HG02885 (cell line): ENCODE results near the gene LYSMD3.

ENCODE experiments used
- ATAC-seq: cut with Tn5 transposase; IDR thresholded peaks from one replicate; pipeline ENCODE4 v1.9.1; 2021; ENCODE audit warnings: mild to moderate bottlenecking; ENCODE audit not compliant: unreplicated experiment, poor library complexity

Gene LYSMD3

GRCh38 chr5:90549223-90549622, 19.8 kb upstream of the LYSMD3 start:
- no peak for ATAC-seq

DNA sequence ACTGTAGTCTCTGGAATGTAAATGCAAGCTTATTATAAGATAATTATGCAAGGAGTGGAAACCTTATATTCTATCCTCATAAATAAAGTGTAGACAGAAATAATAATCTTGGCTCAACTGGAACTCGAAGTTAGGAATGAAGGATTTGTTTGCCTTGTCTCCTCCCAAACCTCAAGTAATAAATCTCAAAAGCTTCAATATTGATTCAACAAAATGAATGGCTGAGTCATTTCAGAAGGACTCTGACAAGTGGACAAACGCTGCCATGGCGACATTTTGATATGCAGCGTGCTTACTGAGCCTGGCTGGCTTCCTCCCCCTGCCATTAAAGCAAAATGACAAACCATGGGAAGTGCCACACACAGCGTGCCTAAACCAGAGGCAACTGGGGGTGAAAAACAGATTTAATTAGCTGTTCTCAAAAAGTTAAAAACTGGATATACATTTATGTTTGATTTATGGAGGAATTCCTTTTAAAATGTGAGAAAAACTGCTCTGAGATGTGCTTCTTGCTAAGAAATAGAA, 18.7 kb upstream of the LYSMD3 start:
- no peak for ATAC-seq

DNA sequence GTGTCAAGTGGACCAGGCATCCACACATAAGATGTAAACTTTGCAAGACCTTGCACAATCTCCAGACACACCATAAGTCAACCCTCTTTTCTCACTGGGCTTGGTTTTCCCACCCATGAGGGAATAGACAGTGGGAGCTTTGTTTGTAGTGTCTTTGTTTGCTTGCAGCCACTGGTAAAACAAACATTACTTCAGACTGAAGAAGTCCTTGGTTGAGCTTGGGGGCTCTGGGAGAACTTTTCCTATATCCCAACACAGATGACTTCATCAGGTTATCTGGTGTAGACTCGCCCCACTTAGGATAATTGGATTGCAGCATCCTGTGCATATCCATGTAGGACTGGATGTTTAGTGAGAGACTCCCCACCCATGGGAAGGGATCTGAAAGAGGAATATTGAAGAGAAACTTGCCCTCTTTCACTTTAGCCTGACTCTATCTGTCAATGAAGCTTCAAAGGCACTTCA, 17.7 kb upstream of the LYSMD3 start:
- no peak for ATAC-seq

GRCh38 chr5:90546216-90546837, 16.9 kb upstream of the LYSMD3 start:
- no peak for ATAC-seq

DNA sequence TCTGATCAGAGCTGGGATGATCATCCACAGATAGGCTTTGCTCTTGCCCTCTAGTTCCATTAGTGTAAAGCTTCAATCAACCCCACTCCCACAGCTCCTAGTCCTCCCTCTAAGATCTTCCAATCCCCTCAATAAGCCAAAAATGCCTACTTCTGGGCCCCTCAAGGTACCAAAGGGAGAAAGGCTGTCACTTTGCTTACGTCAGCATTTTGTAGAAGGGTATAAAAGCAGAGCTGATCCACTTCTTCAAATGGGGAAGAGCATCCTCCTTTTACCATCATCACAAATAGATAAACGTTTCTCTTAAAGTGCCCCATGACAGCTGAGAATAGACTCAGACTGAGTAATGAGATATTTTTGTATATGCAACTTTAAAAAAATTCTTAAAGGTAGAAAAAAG, 16.1 kb upstream of the LYSMD3 start:
- no peak for ATAC-seq

DNA sequence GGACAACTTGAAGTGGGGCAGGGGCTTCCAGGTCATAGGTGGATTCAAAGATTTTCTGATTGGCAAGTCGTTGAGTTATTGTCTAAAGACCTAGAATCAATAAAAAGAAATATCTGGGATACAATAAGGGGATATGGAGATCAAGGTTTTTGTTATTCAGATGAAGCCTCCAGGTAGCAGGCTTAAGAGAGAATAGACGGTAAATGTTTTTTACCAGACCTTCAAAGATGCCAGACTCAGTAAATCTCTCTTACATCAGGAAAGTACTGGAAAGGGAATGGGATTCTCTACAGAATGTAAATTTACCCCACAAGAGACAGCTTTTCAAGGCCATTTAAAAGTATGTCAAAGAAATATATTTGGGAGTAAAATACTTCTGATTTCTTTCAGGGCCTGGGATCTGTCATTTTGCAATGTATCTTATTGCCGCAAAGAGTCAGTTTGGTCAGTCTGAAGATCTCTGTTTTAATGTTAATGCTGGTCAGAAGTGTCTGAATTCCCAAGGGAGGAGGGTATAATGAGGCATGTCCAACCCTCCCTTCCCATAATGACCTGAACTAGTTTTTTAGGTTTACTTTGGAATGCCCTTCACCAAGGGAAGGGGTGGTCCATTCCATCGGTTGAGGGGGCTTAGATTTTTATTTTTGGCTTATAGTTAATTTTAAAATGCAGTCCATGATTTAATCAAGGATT, 13.6 kb upstream of the LYSMD3 start:
- no peak for ATAC-seq

DNA sequence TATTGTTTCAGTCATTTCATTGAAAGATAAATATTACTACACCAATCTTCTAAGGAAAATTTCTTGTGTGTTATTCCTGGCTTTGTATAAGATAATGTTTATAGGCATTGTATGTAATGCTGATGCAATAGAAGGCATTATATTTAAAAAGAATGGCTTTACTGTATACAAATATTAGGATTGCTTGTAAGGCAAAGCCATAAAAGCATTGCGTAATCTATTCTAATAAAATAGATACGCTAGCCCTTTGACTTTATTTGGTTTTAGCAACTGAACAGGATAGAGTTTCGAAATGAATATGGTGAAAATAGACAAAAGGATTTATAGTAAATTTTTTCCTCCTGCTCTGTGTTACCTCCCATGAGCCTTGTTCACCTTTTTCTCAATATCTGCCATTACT, 5.5 kb upstream of the LYSMD3 start:
- ATAC-seq, result no peak

DNA sequence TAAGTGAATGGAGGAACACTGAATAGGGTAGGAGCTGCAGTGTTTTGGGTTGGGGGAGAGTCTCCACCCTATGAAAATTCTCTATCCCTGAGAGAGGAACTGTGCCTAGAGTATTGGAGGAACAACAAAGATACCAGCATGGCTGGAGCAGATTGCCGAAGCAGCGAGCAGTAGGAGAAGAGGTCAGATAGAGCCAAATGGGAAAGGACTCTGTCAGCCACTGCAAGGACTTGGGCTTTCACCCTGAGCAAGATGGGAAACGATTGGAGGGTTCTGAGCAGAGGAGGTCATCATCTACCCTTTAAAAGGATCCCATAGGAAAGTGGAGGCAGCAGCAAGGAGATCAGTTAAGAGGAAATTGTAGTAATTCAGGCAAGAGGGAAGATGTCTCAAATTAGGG, 4.4 kb upstream of the LYSMD3 start:
- ATAC-seq, result no peak

GRCh38 chr5:90530736-90531487, 1.5 kb upstream of the LYSMD3 start:
- ATAC-seq, result no peak

- ATAC-seq, result peak; percentile 52
Observed at GRCh38 chr5:90529939-90530677, 724 bp upstream of the LYSMD3 start.

DNA sequence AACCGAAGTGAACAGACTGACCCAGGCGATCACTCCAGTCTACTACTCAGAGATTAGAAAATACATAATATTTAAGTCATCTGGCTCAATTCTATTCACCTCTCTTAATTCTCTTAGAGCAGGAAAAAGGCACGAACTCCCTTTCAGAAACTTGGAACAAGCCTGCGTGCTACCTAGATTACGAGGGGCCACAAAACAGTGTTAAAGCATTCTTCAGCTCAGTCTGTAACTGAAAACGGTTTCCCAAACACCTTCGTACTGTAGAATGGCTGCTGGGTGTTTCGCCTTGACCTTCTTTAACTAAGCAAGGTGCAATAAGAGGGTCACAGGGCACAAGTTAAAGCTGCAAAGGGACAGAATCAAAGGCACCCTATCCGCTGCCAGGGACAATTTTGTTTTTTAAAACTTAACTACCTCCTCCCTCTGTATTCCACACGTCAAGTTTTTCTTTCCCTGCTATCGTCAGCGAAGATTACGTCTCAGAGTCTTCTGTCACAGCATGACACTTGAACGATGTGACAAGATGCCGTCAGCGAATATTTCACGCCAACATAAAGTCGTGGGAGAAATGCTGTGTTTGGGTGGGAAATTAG, 687 bp downstream of the LYSMD3 start:
- ATAC-seq, result peak; percentile 3

DNA sequence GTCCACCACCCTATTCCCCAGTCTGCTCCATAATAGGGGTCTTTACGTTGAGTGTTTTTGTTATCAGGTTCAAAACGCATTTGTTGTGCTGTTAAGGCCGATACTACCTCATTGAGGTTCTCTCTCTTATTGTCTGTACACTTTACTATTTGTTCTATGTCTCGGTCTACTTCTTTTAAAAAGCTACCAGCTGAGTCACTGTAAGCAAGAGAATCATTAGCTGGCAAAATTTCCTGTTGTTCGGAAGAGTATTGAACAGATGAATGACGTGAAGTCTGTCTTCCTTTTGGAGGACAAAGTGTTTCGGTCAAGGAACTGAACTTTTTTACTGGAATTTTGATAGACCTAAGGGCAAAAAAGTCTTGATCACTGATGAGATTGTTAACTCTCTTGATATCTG, 10.3 kb downstream of the LYSMD3 start:
- ATAC-seq, result no peak

DNA sequence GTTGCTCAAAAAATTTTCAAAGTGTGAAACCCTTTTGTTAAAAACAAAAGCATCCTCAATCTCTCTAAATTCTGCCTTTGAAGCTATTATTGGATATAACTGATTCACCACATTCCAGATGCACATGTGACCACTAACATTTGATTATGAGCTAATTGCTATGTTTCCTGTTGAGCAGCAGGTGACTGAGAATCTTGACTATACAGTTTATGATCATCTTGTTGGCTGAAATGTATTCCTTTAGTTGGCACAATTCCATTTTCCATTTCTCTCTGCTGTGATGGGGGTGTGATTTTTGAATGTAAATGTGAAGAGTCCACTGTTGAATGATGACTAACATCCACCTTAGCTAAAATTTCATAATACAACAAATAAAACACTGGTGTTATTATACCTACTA, 10.7 kb downstream of the LYSMD3 start:
- no peak for ATAC-seq

- ATAC-seq, result no peak
Observed at GRCh38 chr5:90514520-90514919, 14.9 kb downstream of the LYSMD3 start.

DNA sequence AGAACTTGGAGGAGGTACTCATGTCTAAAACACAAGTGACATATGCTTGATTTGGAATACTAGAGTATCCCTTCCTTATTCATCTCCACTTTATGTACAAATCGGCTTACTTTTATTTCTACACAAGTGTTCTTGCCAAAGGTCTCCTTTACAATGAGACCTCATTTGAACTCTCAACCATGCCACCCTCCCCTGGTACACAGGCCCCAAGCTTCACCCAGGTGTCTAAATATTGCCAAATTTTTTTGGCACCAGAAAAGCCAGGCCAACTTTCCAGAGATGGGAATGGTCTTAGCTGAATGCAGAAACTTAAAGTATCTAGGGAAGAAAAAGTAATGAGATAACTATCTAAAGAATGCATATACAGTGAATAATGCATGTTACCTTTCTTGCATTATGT, 18.9 kb downstream of the LYSMD3 start:
- ATAC-seq, result no peak

- no peak for ATAC-seq
Observed at GRCh38 chr5:90506221-90506620, 23.2 kb downstream of the LYSMD3 start.

- ATAC-seq, result no peak
Observed at GRCh38 chr5:90504743-90505142, 24.6 kb downstream of the LYSMD3 start.

- no peak for ATAC-seq
Observed at GRCh38 chr5:90503596-90503995, 25.8 kb downstream of the LYSMD3 start.

DNA sequence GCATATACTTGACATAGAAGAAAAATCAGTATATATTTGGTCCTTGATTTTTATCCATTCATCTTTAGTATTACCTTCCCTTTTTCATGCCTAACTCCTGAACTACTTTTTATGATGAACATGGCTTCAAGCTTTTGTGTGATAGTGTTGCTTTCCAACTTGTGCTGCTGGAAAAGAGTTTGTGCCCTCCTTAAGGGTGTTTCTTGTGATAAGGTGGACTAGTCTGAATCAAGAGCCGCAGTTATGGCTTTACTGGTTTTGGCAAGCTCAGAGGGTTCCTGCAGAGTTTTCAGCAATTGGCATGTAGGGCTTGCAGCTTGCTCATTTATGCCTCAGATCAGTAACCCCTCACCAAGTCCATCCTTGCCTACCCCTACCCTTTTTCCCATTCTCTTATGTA, 34.2 kb downstream of the LYSMD3 start:
- no peak for ATAC-seq

DNA sequence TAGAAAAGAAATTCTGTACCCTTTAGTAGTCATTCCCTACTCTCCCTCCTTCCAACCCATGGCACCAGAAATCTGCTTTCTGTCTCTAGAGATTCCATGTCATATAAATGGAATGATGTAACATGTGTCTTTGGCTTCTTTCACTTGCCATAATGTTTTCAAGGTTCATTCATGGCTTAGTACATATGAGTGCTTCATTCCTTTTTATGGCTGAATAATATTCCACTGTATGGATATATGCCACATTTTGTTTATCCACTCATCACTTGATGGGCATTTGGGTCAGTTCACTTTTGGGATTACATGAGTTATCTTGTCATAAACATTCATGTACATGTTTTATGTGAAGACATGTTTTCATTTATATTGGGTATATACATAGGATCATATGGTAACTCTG, 35.3 kb downstream of the LYSMD3 start:
- no peak for ATAC-seq
